AG04450 (cell line): ENCODE results near the gene COASY. TPM values are rescaled to one million over a fixed set of nuclear protein-coding genes. Genes with fewer than 3 reads are reported as not detected.

Experiments
- CTCF ChIA-PET: fragments of 300-600, 350-600 bp; formaldehyde crosslinking; extraction: SDS; loops from one replicate; lab custom pipeline; 2022; ENCODE audit warnings: antibody characterized with exemption, inconsistent platforms; lab: Charles Lee
- POLR2A ChIA-PET: fragments of 350-600 bp; formaldehyde crosslinking; extraction: SDS; loops from one replicate; lab custom pipeline; 2021; ENCODE audit warnings: antibody characterized with exemption, inconsistent platforms; lab: Yijun Ruan, JAX
- DNase-seq: peaks from one replicate; pipeline ENCODE4 v3.0.0-alpha.2; 2011; ENCODE audit warnings: low read depth, low spot score
- H3K27ac ChIP-seq: one replicate; pipeline ENCODE4 v1.5.1; 2012; ENCODE audit warnings: low read depth, low read length, control low read depth
- H3K27me3 ChIP-seq: one replicate; pipeline ENCODE4 v1.6.0; 2012; ENCODE audit warnings: low read length; ENCODE audit not compliant: control insufficient read depth, insufficient read depth
- H3K4me3 ChIP-seq: 2 replicates; pipeline ENCODE4 v1.5.1; 2011; ENCODE audit warnings: mild to moderate bottlenecking, low read depth, low read length, control low read depth
- H3K9me3 ChIP-seq: 2 replicates; pipeline ENCODE4 v1.5.1; 2012; ENCODE audit warnings: low read length; ENCODE audit not compliant: control insufficient read depth, insufficient read depth
- polyA plus RNA-seq: library from polyadenylated mRNA; depleted of rRNA; stranded (reverse); fragments of >200 nt; gene quantifications from 2 replicates; pipeline ENCODE4 v1.2.3, GENCODE V29; 2011
- TF ChIP-seq, protein P1 (sequence below): IDR thresholded peaks from 2 replicates; pipeline ENCODE4 v1.5.1; 2011; ENCODE audit warnings: low read depth, low read length, control low read depth, inconsistent platforms

The COASY gene
- polyA plus RNA-seq, 1 experiment, result 29.4 TPM

DNA sequence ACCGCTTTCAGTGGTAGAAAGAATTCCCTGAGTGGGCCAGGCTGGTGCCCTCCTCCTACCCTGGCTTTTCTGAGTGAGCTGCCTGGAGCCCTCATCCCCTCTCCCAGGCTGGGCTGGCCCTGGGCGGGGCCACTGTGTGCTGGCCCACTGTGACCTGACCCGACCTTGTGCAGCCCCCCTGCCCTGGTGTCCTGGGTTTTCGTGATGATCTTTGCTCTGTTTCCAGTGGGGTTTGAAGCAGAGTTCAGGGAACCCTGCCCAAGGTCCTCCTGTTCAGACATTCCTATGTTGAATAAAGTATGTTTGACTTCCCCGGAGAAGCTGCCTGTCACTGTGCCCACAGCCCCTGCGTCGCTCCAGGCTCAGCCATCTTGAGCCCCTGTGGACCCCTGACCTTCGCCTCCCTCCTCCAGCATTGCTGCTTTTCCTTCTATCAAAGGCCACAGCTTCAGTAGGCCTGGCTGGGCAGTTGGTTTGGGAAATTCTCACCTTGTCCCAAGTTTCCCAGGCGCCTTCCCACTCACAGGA lies 39.6 kb upstream of the COASY start:
- DNase-seq, result no peak
- POLR2A ChIA-PET, result interaction anchor here (0.6 kb wide), 1 partner anchor 528 kb away, joined by 4 read pairs; no protein-coding TSS in a partner anchor
- Histone ChIP-seq H3K4me3 (no peak overlapping the region), H3K27me3 (no peaks in the 10 kb centered on the region), H3K27ac (peak overlapping the region; percentile 100), H3K9me3 (no peaks in the 10 kb centered on the region)
- CTCF ChIA-PET, result no interaction called here
- TF ChIP-seq, protein P1, sequence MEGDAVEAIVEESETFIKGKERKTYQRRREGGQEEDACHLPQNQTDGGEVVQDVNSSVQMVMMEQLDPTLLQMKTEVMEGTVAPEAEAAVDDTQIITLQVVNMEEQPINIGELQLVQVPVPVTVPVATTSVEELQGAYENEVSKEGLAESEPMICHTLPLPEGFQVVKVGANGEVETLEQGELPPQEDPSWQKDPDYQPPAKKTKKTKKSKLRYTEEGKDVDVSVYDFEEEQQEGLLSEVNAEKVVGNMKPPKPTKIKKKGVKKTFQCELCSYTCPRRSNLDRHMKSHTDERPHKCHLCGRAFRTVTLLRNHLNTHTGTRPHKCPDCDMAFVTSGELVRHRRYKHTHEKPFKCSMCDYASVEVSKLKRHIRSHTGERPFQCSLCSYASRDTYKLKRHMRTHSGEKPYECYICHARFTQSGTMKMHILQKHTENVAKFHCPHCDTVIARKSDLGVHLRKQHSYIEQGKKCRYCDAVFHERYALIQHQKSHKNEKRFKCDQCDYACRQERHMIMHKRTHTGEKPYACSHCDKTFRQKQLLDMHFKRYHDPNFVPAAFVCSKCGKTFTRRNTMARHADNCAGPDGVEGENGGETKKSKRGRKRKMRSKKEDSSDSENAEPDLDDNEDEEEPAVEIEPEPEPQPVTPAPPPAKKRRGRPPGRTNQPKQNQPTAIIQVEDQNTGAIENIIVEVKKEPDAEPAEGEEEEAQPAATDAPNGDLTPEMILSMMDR, result no peak

DNA sequence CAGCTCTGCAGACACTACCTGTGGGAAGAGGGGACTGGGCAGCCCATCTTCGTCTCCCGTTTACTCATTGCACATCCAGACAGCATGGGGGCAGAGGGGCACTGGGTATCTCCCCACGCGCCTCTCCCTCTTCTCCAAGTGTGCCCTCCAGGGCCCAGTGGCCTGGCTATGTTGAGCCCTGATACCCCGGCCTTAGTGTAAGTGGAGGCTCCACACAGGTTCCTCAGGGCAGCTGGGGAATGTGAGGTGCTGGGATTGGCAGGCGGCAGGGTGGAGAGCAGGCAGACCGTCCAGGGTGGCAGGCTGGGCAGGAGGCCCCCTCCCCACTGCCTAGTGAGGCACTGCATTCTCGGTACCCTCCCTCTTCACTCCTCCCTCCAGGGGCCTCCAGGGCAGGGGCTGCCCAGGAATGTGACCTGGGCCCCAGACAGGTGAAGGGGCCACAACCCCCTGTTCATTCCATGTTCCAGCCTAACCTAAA lies 39.1 kb upstream of the COASY start:
- no peak for DNase-seq
- Histone ChIP-seq H3K27me3 (no peaks in the 10 kb centered on the region), H3K9me3 (no peaks in the 10 kb centered on the region), H3K27ac (peak overlapping the region; percentile 100), H3K4me3 (no peak overlapping the region)
- CTCF ChIA-PET, result no interaction called here
- POLR2A ChIA-PET, result interaction anchor here (0.6 kb wide), 1 partner anchor 529 kb away, joined by 4 read pairs; no protein-coding TSS in a partner anchor
- TF ChIP-seq, protein P1, result no peak

DNA sequence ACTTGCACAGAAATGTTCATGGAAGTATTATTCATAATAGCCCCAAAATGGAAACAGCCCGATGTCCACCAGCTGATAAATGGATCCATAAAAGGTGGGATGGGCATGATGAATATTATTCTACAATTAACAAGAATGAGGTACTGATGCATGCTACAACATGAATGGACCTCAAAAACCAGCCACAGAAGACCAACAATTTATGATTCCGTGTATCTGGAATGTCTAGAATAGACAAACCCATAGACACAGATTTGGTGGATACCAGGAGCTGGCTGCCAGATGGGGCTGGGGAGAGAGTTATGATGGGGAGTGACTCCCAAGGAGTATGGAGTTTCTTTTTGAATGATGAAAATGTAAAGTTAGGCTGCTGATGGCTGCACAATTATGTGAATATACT lies 36.7 kb upstream of the COASY start:
- Histone ChIP-seq H3K4me3 (no peak overlapping the region), H3K27ac (peak overlapping the region; percentile 47), H3K27me3 (no peaks in the 10 kb centered on the region), H3K9me3 (no peaks in the 10 kb centered on the region)
- ChIA-PET POLR2A (interaction anchor here (0.7 to 1.4 kb wide), 3 partner anchors 102 to 216 kb away, joined by 3 to 5 read pairs (median 3); partner anchors contain the start of gene CAVIN1), CTCF (interaction anchor here (1.3 kb wide), 1 partner anchor 11 kb away, joined by 3 read pairs; no protein-coding TSS in a partner anchor)
- TF ChIP-seq, protein P1, result no peak
- DNase-seq, result peak; percentile 54

DNA sequence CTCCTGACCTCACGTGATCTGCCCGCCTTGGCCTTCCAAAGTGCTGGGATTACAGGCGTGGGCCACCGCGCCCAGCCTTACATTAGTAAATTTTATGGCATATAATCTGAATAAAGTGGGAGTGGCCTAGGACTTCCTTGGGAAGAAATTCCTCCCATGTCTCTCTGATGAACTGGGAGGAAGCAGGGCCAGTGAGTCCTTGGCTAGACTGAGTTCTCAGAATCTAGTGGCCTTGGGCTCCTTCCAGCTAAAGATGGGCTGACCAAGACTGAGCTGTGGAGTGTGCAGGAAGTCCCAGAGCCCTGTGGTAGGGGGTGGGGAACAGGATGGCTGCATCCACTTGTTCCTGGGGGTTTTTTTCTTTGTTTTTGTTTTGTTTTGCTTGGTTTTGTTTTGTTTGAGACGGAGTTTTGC lies 35.9 kb upstream of the COASY start:
- peak overlapping the region; percentile 47 for H3K27ac ChIP-seq
- POLR2A ChIA-PET, result interaction anchor here (1.4 kb wide), 1 partner anchor 103 kb away, joined by 5 read pairs; the partner anchor contains the start of gene CAVIN1
- H3K27me3 ChIP-seq, result no peaks in the 10 kb centered on the region
- DNase-seq, result no peak
- CTCF ChIA-PET, result interaction anchor here (2.2 kb wide), 1 partner anchor 201 kb away, joined by 16 read pairs; no protein-coding TSS in a partner anchor
- no peak overlapping the region for H3K4me3 ChIP-seq
- TF ChIP-seq, protein P1, result no peak
- H3K9me3 ChIP-seq, result no peaks in the 10 kb centered on the region

DNA sequence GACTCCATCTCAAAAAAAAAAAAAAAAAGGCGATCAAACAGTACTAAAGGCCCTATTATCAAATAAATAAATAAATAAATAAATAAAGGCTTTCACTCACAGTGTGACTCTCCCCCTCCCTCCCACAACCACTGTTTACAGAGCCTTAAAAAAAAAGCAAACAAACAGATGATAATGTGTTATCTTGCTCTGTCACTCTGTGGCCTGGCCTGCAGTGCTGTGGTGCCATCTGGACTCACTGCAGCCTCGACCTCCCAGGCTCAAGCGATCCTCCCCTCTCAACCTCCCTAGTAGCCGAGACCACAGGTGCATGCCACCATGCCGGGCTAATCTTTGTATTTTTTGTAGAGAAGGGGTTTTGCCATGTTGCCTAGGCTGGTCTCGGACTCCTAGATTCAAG lies 34.0 kb upstream of the COASY start:
- DNase-seq, result no peak
- TF ChIP-seq, protein P1, result no peak
- ChIA-PET CTCF (interaction anchor here (0.6 to 2.2 kb wide), 23 partner anchors 9 to 385 kb away, joined by 3 to 16 read pairs (median 4); partner anchors contain the start of genes CAVIN1 and STAT3), POLR2A (interaction anchor here (0.7 to 1.3 kb wide), 4 partner anchors 8 to 180 kb away, joined by 4 to 8 read pairs (median 6); partner anchors contain the start of genes CAVIN1 and NAGLU)
- Histone ChIP-seq H3K27ac (no peak overlapping the region), H3K4me3 (no peak overlapping the region), H3K27me3 (no peaks in the 10 kb centered on the region), H3K9me3 (no peaks in the 10 kb centered on the region)
